Tibial artery (tissue), 4 donors: ENCODE data around the gene SNRPB.
A peak's percentile ranks its signal among the peaks of the same experiment; 100 is the strongest.

Source experiments
- DNase-seq, 2 donors: peaks; one replicate each; pipeline ENCODE4 v3.0.0-alpha.2; 2019
- H3K27ac ChIP-seq, 2 donors: fragments of 200-600 bp; sonication (generic) in 1 of 2; 1 replicate in 1 of 2; 2 replicates in 1 of 2; pipeline ENCODE4 v1.5.1; 2018 to 2019; ENCODE audit warnings: mild to moderate bottlenecking in 1 of 2
- H3K27me3 ChIP-seq, 2 donors: fragments of 200-600 bp; sonication (generic) in 1 of 2; one replicate each; pipeline versions ENCODE4 v1.5.1 to v1.6.0; 2016 to 2019
- H3K36me3 ChIP-seq, 3 donors: fragments of 200-600 bp; sonication (generic) in 2 of 3; one replicate each; pipeline ENCODE4 v1.5.1; 2016 to 2019; ENCODE audit warnings: mild to moderate bottlenecking in 2 of 3
- H3K4me1 ChIP-seq, 4 donors: fragments of 200-600 bp; sonication (generic) in 2 of 4; 1 replicate in 3 of 4; 2 replicates in 1 of 4; pipeline ENCODE4 v1.5.1; 2016 to 2019
- H3K4me3 ChIP-seq, 2 donors: fragments of 200-600 bp; sonication (generic) in 1 of 2; 1 replicate in 1 of 2; 2 replicates in 1 of 2; pipeline ENCODE4 v1.5.1; 2018 to 2019; ENCODE audit warnings: mild to moderate bottlenecking in 2 of 2
- H3K9me3 ChIP-seq, 3 donors: fragments of 200-600 bp; sonication (generic) in 1 of 3; one replicate each; pipeline ENCODE4 v1.5.1; 2016 to 2019
- intact Hi-C: fragments of 100-400 bp; cut with DNase I; formaldehyde crosslinking; loops from one replicate; pipeline ENCODE4 v1.15.0; 2023; ENCODE audit warnings: low total_unique reads
- TF ChIP-seq, protein P1 (sequence below), 2 experiments: fragments of 200-600 bp in 1 of 2; fragments of 450-650 bp in 1 of 2; IDR thresholded peaks; one replicate each; pipeline ENCODE4 v1.5.1; 2017 to 2019; ENCODE audit warnings: antibody characterized with exemption in 2 of 2, mild to moderate bottlenecking in 1 of 2, moderate library complexity in 1 of 2

SNRPB gene

DNA sequence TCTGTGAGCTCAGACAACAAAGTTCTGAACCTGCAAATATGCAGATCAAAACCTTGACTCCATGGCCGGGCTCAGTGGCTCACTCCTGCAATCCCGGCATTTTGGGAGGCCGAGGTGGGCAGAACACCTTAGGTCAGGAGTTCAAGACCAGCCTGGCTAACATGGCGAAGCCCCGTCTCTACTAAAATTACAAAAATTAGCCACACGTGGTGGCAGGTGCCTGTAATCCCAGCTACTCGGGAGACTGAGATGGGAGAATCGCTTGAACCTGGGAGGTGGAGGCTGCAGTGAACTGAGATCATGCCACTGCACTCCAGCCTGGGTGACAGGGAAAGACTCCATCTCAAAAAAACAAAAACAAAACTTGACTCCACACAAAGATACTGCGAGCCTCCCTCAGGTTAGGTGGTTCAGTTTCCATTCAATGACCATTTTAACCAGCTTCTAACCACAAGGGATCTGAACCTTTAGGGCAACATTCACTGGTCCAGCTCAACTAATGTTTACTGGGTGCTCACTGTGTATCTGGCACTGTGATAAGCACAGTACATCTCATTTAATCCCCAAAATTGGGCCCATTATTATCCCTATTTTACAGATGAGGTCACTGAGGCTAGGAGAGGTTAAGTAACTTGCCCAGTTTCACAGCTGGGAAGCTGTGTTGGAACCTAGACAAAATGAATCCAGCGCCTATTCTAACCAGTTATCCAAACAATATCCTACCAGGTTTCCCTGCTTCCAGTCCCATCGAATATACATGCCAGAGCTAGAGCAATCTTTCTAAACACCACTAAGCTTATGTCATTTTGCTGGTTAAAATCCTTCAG is 1.8 kb downstream of the SNRPB start:
- Histone ChIP-seq H3K27me3 (no peaks in the 10 kb centered on the region), H3K27ac (peak overlapping the region in 1 of 2 donors; percentile 91), H3K9me3 (no peaks in the 10 kb centered on the region), H3K4me3 (peak overlapping the region; percentile 65 to 77), H3K4me1 (peaks cover 0 to 27% (median 22%) of the 10 kb centered on the region in 4 donors), H3K36me3 (peaks cover 39 to 44% (median 42%) of the 10 kb centered on the region in 3 donors)
- intact Hi-C loops = no loop called here
- TF ChIP-seq, protein P1, sequence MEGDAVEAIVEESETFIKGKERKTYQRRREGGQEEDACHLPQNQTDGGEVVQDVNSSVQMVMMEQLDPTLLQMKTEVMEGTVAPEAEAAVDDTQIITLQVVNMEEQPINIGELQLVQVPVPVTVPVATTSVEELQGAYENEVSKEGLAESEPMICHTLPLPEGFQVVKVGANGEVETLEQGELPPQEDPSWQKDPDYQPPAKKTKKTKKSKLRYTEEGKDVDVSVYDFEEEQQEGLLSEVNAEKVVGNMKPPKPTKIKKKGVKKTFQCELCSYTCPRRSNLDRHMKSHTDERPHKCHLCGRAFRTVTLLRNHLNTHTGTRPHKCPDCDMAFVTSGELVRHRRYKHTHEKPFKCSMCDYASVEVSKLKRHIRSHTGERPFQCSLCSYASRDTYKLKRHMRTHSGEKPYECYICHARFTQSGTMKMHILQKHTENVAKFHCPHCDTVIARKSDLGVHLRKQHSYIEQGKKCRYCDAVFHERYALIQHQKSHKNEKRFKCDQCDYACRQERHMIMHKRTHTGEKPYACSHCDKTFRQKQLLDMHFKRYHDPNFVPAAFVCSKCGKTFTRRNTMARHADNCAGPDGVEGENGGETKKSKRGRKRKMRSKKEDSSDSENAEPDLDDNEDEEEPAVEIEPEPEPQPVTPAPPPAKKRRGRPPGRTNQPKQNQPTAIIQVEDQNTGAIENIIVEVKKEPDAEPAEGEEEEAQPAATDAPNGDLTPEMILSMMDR (IDR thresholded peaks at IDR 0.05) = no peak
- no peak for DNase-seq

DNA sequence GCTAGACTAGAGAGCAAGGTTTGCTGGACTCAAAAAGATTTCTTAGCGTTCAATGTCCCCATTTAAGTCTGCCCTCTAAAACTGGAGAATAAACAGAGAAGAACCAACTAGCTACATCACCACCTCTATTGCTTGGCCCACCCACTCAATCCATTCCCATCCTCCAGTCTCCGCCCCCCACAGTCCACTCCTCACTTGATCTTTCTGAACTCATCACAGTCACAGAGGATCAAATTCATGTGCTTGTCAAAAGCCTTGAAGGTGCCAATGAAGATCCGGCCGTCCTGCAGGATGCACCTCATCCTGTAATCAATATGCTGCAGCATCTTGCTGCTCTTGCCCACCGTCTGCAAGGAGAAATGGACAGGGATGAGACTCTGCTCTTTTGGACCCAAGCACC is 3.2 kb downstream of the SNRPB start:
- no peaks in the 10 kb centered on the region for H3K9me3 ChIP-seq
- no peak for DNase-seq
- no peaks in the 10 kb centered on the region for H3K27me3 ChIP-seq
- H3K27ac ChIP-seq = no peak overlapping the region
- intact Hi-C loops = no loop called here
- H3K36me3 ChIP-seq = peaks cover 52 to 58% (median 56%) of the 10 kb centered on the region in 3 donors
- peaks cover 0 to 27% (median 22%) of the 10 kb centered on the region in 4 donors for H3K4me1 ChIP-seq
- TF ChIP-seq, protein P1 (IDR thresholded peaks at IDR 0.05) = no peak
- no peak overlapping the region for H3K4me3 ChIP-seq

DNA sequence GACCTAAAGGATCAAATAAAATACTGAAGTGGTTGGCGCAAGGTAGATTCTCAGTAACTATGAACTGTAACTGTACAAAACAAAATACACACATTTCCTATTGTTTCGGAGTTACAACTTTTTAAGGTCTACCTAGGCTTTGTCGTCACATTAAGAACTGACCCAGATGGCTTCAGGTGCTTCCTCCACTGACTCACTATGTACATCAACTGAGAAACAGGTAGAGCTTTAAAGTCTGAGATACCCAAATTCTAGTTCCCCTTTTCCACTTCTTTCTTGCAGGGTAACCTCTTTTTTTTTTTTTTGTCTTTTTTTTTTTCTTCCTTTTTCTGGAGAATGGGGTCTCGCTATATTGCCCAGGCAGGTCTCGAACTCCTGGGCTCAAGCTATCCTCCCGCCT is 5.5 kb downstream of the SNRPB start:
- DNase-seq = no peak
- Histone ChIP-seq H3K4me1 (peaks cover 0 to 26% (median 17%) of the 10 kb centered on the region in 4 donors), H3K27ac (no peak overlapping the region), H3K9me3 (no peaks in the 10 kb centered on the region), H3K27me3 (no peaks in the 10 kb centered on the region), H3K36me3 (peaks cover 76 to 81% (median 79%) of the 10 kb centered on the region in 3 donors), H3K4me3 (no peak overlapping the region)
- intact Hi-C loops = no loop called here
- TF ChIP-seq, protein P1 (IDR thresholded peaks at IDR 0.05) = no peak

DNA sequence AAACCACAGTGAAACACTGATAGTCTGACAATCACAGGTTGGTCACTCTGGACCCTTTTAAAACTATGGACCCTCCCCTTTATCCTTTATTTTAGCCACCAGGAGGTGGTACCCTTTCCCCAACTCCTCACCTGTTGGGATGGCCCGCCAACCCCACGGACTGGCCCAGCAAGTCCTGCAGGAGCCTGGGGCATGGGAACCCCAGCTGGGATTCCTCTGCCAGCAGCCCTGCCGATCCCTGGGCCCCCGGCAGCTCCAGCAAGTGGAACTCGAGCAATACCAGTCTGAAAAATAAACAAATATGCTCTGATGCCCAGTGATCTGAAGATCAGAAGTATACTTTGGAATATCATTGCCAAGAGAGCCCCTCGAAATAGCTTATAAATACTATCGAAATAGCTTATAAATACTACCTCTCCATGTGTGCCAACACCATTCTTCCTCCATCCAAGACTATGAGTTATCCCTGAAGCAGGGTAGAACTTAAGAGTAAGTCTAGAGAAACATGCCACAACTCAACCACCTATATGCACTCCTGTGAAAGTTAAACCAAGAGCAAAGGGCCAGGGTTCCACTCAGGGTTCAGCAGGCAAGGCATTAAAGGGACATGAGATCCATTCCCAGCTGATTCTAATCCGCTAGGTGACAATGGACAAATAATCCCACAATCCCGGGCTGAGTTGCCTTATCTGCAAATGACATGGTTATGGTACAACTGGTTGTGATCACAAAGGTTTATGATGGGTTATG is 6.8 kb downstream of the SNRPB start:
- Histone ChIP-seq H3K4me3 (no peak overlapping the region), H3K36me3 (peaks cover 78 to 93% (median 81%) of the 10 kb centered on the region in 3 donors), H3K4me1 (peaks cover 0 to 17% (median 7%) of the 10 kb centered on the region in 4 donors), H3K27ac (no peak overlapping the region), H3K27me3 (no peaks in the 10 kb centered on the region), H3K9me3 (no peaks in the 10 kb centered on the region)
- no peak for DNase-seq
- intact Hi-C loops = no loop called here
- TF ChIP-seq, protein P1 (IDR thresholded peaks at IDR 0.05) = no peak

DNA sequence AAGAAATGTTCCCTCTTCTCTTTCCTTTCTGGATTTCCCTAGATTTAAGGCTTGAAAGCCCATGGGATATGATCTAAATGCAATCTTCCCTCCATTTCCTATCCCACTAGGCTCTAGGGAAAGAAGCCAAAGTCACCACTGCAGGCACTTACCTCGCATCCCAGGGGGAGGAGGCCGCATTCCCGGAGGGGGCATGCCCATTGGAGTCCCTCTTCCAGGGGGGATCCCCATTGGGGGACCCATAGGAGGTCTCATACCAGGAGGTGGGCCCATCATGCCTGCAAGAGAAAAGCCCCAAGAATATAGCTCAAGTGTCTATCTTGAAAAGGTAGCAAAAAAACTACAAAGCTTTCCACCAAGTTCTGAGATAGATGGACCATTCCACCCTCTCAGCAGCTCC is 8.1 kb downstream of the SNRPB start:
- Histone ChIP-seq H3K9me3 (no peaks in the 10 kb centered on the region), H3K4me1 (peaks cover 0 to 5% (median 0%) of the 10 kb centered on the region in 4 donors), H3K27me3 (no peaks in the 10 kb centered on the region), H3K36me3 (peaks cover 76 to 86% (median 77%) of the 10 kb centered on the region in 3 donors), H3K27ac (no peak overlapping the region), H3K4me3 (no peak overlapping the region)
- intact Hi-C loops = no loop called here
- no peak for DNase-seq
- TF ChIP-seq, protein P1 (IDR thresholded peaks at IDR 0.05) = no peak
